ENCODE data around the gene PLD6.
"Not testable (repeated sequence)": the region's sequence is repeated elsewhere in the genome, so short reads cannot be mapped to it uniquely, and the experiment has no call there.

The PLD6 gene, protein sequence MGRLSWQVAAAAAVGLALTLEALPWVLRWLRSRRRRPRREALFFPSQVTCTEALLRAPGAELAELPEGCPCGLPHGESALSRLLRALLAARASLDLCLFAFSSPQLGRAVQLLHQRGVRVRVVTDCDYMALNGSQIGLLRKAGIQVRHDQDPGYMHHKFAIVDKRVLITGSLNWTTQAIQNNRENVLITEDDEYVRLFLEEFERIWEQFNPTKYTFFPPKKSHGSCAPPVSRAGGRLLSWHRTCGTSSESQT

DNA sequence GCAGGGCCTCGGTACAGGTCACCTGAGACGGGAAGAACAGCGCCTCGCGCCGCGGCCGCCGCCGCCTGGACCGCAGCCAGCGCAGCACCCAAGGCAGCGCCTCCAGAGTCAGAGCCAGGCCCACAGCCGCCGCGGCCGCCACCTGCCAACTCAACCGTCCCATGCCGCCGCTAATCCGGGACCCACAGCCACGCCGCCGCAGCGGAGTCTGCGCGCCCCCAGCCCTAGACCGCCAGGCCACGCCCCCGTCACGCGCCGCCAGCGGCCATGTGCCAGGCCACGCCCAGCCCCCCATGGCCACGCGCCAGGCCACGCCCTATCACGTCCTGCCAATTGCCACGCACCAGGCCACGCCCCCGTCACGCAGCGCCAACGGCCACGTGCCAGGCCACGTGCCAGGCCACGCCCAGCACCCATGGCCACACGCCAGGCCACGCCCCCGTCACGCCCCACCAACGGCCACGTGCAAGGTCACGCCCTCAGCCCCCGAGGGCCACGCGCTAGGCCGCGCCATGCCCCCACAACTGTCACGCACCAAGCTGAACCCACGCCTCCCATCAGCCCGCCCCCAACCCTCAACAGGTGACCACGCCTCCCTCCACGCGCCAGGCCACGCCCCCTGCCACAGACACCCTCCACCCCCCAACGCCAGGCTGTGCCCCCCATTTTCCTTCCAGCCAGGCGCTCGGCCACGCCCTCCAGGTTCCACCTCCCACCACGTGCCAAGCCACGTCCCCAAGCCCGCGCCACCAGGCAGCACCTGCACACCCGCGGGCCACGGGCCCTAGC, at the start of gene PLD6:
PLD6 (minus strand) TSS at position 210 of the 789 bp plus-strand sequence; CDS start at position 163, 47 bp downstream.
- DNase-seq, result no peak

DNA sequence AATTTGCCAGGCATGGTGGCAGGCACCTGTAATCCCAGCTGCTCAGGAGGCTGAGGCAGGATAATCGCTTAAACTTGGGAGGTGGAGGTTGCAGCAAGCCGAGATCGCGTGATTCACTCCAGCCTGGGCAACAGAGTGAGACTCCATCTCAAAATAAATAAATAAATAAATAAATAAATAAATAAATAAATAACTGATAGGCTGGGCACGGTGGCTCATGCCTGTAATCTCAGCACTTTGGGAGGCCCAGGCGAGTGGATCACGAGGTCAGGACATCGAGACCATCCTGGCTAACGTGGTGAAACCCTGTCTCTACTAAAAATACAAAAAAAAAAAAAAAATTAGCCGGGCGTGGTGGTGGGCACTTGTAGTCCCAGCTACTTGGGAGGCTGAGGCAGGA, 49.6 kb upstream of the PLD6 start:
- not testable (repeated sequence) for DNase-seq

DNA sequence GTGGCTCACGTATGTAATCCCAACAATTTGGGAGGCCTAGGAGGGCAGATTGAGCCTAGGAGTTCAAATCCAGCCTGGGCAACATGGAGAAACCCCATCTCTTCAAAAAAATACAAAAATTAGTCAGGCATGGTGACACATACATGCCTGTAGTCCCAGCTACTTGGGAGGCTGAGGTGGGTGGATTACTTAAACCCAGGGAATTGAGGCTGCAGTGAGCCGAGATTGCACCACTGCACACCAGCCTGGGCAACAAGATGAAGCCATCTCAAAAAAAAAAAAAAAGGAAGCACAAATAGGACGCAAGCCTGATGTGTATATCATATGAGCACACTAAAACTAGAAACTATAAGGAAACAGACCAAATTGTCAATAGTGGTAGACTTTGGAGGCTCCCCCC, 47.9 kb upstream of the PLD6 start:
- no peak for DNase-seq

DNA sequence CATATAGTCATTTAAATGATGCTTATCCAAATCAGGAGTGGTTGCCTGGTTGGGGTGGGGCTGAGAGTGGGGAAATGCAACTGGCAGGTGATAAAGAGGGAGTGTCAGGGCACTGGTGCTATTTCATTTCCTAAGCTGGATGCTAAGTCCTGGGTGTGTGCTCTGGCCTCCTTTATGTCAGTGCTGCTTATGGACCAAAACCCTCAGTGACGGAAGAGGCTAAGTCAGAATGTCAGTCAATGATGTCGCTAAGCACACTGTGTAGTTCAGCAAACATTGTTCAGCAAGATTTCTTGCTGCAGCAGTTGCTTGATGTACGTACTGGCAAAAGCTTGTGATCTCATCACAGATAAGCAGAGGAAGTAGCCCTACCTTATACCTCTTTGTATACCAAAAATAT, 47.3 kb upstream of the PLD6 start:
- no peak for DNase-seq

DNA sequence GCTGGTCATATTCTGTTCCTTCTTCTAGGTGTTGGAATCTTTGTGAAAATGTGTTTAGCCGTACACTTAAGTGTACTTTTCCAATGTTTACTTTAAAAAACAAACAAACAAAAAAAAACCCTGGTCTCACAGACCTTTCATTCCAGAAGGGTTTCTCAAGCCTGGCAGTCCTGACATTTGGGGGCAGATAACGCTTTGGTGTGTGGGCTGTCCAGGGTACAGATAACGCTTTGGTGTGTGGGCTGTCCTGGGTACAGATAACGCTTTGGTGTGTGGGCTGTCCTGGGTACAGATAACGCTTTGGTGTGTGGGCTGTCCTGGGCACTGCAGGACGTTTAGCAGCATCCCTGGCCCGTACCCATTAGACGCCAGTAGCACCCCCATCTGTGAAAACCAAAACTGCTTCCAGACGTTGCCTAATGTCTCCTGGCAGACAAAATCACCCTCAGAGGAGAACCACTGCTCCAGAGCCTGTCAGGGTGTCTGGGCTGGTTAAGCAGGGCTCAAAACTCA, 46.1 kb upstream of the PLD6 start:
- DNase-seq, result no peak

DNA sequence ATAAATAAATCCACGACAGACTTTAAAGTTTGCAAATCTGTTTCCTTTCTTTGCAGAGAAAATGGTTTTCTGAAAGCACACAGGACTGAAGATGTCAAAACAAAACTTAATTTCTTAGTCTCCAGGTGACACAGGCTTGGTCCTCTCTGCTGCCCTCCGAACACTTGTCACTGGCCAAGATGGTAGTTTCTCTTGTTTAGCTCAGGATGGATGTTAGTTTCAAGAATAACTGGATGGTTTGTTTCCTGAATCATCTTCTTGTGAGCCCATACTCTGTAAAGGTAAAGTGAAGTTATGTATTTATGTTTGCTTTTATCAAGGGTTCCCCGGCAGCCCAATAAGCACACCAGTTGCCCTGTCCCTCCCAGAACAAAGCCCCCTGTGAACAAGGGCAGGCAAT, 40.7 kb upstream of the PLD6 start:
- no peak for DNase-seq

DNA sequence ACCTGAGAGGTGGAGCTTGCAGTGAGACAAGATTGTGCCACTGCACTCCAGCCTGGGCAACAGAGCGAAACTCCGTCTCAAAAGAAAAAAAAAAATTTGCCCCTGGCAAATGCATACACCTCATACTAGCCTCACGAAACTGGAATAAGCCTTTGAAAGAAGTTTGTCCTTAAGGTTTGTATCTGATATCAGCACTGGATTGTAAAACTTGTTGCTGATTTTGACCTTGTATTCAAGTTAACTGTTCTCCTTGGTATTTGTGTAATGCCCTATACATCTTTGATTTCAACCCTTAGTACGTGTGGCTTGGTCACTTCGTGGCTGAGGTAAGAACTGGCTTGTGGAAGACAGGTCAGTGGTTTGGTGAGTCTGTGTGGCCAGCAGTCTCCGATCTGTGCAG, 37.0 kb upstream of the PLD6 start:
- DNase-seq, result no peak

DNA sequence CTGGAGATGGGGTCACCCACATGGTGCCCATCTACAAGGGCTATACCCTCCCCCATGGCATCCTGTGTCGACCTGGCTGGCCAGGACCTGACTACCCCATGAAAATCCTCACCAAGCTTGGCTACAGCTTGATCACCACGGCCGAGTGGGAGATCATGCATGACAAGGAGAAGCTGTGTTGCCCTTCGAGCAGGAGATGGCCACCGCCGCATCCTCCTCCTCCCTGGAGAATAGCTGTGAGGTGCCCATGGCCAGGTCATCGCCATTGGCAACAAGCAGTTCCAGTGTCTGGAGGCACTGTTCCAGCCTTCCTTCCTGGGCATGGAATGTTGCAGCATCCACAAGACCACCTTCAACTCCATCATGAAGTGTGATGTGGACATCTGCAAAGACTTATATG, 36.1 kb upstream of the PLD6 start:
- no peak for DNase-seq

DNA sequence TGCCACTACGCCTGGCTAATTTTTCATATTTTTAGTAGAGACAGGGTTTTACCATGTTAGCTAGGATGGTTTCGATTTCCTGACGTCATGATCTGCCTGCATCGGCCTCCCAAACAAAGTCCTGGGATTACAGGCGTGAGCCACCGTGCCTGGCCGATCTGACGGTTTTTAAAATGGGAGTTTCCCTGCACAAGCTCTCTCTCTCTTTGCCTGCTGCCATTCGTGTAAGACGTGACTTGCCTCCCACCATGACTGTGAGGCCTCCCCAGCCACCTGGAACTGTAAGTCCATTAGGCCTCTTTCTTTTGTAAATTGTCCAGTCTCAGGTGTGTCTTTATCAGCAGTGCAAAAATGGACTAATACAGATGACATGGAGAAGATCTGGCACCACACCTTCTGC, 35.5 kb upstream of the PLD6 start:
- DNase-seq, result no peak

DNA sequence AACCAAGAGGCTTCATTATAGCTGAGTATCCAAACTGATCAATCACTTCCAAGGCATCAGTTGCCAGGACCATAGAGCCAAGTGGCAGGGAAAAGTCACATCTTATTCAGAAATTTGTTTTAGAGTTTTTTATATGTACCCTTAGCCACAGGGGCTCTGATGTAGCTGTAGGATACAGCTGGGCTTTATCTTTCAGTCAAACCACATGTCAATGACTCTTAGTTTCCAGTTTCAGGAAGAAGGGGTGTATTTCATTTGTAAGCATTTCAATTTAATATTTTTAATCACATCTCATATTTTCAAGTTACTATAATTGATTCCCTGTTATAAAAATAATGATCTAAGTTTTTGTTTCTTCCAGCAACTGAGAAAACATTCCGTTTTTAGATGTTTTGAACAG, 33.7 kb upstream of the PLD6 start:
- no peak for DNase-seq

DNA sequence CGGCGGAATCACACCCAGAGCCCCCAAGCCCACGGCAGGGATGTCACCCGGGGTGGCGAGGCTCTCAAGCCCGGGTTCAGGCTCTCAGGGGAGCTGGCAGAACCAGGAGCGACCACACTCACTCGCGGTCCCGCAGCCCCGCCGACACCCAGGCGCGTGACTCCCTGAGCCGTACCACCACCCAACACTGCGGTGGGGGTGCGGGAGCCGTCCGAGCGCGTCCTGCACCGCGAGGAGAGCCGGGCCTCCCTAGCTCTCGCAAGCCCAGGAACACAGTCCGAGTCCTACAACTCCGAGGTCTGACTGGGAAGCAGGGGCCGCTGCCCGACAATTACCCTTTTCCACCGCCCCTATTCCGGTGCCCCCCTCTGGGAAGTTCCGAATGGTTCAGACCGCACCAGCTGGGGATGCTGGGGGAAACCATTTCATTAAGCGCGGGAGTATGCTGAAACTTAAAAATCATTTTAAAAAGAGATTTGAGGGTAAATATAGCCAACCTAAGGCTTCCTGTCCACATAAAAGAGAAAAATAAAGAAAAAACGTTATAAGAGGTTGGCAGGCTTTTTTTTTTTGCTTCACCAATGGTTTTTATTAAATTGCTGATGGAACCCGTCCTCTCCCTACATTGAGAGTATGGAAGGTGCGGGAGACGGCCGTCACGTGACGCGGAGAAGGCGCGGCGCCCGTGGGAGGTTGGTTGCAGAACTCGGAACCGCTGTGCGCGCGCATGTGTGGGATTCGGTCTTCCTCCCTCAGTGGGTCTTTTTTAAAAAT, 31.1 kb upstream of the PLD6 start, which contains the start of gene FLCN:
FLCN (minus strand) TSS at position 143 of the 774 bp plus-strand sequence. CDS start 9,031 bp downstream, outside the sequence.
- DNase-seq, result no peak

DNA sequence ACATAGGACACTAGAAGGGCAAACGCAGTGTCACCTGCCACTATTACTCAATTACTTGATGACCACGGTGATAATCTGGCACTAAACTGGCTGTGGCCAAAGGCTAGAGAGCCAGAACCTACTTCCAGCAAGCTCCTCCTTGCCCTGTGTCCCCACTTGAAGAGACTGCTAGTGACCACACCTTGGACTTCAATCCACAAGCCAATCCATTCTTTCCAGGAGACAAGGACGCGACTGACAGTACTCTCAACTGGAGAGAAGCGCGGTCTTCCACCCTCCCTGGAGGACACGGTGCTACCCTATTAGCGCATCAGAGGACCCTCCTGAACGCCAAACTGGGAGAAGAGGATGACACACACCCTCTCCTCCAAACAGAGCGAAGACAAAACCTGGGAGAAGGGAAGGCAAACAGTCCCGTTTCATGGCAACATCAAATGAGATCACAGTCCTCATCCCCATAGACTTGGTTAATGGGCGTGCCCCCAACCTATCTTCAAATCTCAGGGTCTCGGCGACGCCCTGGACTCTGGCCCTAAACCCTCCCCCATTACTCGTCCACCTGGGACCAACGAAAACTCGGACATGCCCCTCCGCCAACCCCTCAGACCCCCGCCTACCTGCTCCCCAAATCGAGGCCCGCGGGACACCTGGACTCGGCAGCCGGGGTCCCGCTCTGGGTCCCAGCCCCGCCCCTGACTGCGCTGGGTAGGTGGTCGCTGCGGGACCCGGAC, 30.3 kb upstream of the PLD6 start:
- no peak for DNase-seq

DNA sequence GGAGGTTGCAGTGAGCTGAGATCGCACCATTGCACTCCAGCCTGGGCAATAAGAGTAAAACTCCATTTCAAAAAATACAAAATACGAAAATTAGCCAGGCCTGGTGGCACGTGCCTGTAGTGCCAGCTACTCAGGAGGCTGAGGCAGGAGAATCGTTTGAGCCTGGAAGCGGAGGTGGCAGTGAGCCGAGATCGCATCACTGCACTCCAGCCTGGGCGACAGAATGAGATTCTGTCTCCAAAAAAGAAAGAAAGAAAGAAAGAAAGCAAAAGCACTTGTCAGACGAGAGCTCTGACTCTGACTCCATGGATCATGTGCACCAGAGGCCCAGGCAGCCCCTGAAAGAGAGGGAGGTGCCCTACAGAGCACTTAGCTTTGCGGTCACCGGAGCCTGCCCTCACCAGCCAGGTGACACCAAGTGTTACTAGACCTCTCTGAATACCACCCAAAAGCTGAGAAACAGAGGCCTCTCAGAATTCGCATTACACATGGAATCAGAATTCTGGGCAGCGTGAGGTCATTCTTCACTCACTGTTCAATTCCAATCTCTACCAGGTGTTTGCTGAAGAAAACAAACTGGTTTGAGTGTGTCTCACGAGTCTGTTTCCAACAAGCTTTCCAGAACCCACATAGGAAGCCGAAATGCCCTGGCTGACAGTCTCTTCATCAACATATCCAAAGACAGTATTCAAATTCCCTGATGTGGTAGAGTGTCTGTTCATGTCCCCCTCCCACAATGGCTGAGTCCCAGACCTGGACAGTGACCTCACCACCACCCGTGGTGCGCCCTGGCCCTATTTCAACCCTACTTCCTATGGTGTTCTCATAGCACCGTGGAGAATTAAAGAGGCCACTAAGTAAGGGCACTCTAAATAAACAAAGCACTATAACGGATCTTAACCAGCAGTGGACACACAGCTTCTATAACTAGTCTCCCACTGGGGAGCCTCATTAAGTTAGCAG, 29.4 kb upstream of the PLD6 start:
- DNase-seq, result no peak

DNA sequence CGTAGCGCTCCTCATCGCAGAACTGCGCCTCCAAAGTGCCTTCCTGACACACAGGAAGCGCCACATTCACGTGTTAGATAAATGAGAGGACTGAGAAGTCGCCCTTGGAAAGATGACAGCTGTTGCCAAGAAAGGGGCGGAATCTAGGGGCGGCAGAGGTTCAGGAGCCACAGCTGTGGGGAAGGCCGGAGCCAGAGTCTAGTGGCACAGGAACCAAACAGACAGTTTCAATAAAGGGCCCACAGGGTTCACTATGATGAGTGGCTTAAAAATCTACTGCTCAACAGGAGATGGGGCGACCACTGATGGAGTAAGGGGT, 26.1 kb upstream of the PLD6 start:
- DNase-seq, result no peak

DNA sequence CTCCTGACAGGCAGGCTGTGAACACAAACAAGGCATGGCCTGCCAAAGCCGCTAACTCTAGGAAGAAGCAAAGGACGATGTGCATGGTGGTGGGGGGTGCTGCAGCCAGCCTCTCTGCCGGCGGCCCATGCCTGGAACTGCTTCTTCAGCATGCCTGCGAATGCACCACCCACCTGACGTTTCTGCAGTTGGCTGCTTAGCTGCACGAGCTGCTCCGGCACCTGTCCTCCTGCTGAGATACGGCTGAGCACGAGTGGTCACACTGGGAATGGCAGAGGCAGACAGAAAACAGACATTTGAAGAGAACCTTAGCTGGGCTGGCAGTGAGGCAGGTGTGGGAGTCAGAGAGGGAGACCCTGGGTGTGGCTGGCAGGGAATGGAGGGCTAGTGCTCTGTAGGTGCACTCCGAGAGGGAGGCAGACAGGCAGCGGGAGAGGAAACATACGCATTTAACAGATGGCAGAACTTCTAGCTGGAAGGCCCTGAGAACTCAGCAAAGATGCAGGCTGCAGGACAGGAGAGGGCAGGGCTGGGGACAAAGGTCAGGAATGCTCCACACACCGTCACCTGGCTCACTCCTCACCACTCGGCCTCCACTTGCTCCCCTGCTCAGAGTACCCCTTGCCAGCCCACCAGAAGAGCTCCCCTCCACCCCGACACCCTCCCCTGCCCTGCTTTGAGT, 25.6 kb upstream of the PLD6 start:
- no peak for DNase-seq

DNA sequence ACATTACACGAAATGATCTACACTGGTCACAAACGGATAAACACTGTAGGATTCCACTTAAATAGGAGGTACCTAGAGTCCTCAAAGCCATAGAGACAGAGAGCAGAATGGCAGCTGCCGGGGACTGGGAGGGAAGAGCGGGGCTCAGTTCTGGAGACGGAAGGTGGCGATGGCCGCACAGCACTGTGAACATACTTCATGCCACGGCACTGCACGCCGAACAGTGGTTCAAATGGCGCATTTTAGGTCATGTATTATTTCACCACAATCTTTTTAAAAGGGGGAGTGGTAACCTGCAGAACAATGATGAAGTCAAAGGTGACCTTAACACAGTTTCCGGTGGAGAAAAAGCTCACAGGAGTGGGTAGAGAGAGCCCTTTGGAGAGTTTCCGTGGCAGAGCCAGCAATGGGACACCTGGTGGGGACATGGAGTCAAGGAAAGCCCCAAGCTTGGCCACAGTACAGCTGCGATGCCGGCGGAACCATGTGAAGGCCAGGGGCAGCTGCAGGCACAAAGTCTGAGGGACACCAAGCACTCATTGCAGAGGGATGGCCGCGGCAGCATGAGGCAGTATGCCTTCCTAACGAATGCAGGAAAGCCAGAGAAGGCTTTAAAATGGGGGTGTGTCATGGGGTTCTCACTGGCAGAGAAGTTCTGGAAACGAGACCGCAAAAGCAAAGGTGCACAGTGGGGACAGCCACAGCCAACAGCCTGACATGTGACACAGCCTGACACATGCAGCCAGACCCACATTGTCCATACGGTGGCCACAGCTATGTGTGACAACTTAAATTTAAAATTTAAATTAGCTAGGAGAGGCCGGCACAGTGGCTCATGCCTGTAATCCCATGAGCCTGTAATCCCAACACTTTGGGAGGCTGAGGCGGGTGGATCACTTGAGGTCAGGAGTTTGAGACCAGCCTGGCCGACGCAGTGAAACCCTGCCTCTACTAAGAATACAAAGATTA, 23.6 kb upstream of the PLD6 start:
- no peak for DNase-seq

DNA sequence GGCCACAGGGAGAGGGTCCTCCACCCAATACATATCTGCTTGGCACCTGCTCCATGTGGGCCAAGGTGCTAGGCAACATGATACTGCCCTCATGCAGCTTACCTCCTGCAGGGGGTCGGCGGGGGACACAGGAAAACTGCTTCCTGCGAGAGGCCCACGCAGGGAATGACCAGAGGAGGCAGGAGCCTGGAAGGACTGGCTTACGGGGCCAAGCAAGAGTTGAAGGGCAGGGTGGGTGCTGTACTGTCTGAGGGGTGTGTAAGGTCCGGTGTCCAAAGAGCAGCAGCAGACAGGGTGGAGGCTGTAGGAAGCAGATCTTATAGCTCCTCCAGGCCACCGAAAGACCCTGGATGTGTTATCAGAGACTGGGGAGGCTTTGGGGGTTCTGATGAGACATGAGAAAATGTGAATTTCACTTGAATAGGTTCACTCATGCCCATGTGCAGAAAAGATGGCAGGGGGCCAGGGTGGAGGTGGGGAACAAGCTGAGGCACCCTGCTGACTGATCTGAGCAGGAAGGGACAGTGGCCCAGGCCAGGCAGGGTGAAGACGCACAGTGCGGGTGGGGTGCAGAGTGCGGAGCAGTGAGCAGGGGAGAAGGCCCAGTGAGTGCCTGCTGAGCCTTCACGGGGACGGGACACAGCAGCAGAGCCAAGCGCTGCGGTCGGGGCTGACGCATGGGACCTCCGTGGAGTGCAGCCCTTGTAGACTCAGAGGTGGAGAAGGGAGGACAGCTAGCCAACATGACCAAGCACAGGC, 22.6 kb upstream of the PLD6 start:
- DNase-seq, result no peak

DNA sequence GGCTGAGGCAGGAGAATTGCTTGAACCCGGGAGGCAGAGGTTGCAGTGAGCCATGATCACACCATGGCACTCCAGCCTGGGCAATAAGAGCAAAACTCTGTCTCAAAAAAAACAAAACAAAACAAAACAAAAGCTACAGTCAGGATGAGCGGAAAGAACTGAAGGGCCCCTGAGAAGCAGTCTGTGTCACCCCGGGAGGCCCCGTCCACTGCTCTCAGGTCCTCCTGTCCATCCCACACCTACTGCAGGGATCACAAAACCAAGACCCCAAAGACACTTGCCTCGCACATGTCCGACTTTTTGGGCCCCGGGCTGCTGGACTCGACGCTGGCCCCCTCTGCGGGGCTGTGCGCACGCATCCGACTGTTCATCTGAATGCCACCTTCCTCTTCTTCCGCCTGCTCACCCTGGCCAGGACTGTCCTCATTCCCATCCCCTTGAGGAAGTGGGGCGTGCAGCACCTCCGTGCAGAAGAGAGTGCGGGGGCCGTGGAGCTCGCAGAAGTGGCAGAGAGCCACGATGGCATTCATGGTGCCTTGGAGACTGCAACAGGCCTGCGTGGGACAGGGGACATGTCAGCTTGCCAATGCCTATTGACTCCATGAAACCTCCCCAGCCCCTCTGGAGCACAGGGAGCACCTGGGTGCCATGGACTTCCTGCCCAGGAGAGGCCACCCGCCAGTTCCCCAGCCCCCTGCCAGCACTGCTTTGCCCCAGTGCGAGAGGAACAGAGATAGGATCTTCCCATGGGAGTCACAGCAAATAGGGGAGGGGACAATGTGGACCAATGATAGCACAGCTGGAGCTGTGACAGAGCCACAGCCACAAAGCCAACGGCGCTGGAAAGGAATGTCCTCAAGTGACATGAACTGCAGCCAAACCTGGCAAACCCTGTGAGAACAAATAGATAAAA, 21.7 kb upstream of the PLD6 start:
- DNase-seq, result no peak

All from NCI-H187 treated with DMSO at 0.1 percent for 48 hours (cell line).